Lung (tissue), 12 donors: ENCODE data around the gene PHEX. TPM values are rescaled to one million over a fixed set of nuclear protein-coding genes. Genes with fewer than 3 reads are reported as not detected.
A peak's percentile ranks its signal among the peaks of the same experiment; 100 is the strongest.

Experiments used
- ATAC-seq: fragments of 200-7000 bp; cut with Tn5 transposase; one replicate; pipeline ENCODE4 v1.9.1; 2020; ENCODE audit warnings: moderate number of reproducible peaks; ENCODE audit not compliant: insufficient read depth, low FRiP score
- DNase-seq, 3 donors: peaks; one replicate each; pipeline ENCODE4 v3.0.0-alpha.2; 2013 to 2017
- H3K27ac ChIP-seq, 2 donors: one replicate each; pipeline ENCODE4 v1.5.1; 2013; ENCODE audit warnings: mild to moderate bottlenecking in 2 of 2, moderate library complexity in 2 of 2, control low read depth in 1 of 2, inconsistent platforms in 1 of 2, low read depth in 1 of 2, low read length in 1 of 2
- H3K27me3 ChIP-seq, 3 donors: one replicate each; pipeline ENCODE4 v1.5.1; 2013; ENCODE audit warnings: low read length in 2 of 3; ENCODE audit not compliant: control insufficient read depth in 3 of 3, insufficient read depth in 3 of 3
- H3K36me3 ChIP-seq, 4 donors: one replicate each; pipeline ENCODE4 v1.5.1; 2013; ENCODE audit warnings: low read length in 4 of 4, mild to moderate bottlenecking in 1 of 4, moderate library complexity in 1 of 4; ENCODE audit not compliant: control insufficient read depth in 4 of 4, insufficient read depth in 4 of 4
- H3K4me1 ChIP-seq, 5 donors: one replicate each; pipeline ENCODE4 v1.5.1; 2013; ENCODE audit warnings: low read length in 5 of 5, mild to moderate bottlenecking in 2 of 5, moderate library complexity in 1 of 5; ENCODE audit not compliant: control insufficient read depth in 5 of 5, insufficient read depth in 5 of 5
- H3K4me3 ChIP-seq: one replicate; pipeline ENCODE4 v1.5.1; 2013; ENCODE audit warnings: mild to moderate bottlenecking, control low read depth, moderate library complexity
- H3K9ac ChIP-seq, 2 donors: one replicate each; pipeline ENCODE4 v1.5.1; 2013; ENCODE audit warnings: low read length in 2 of 2, control low read depth in 1 of 2; ENCODE audit not compliant: insufficient read depth in 1 of 2
- H3K9me3 ChIP-seq, 4 donors: one replicate each; pipeline ENCODE4 v1.5.1; 2013; ENCODE audit warnings: low read length in 3 of 4, mild to moderate bottlenecking in 1 of 4, moderate library complexity in 1 of 4; ENCODE audit not compliant: control insufficient read depth in 4 of 4, insufficient read depth in 3 of 4
- CTCF ChIP-seq: IDR thresholded peaks from 2 replicates; pipeline ENCODE4 v1.5.1; 2012; ENCODE audit warnings: mild to moderate bottlenecking; ENCODE audit errors: control extremely low read depth, extremely low read depth
- WGBS, 2 donors: extraction: QIAGEN DNeasy Blood & Tissue Kit; methylation state at CpG; one replicate each; pipeline ENCODE4 v1.1.7; 2013; 5-methylcytosine and 5-hydroxymethylcytosine counted together
- polyA plus RNA-seq, 2 donors: library from polyadenylated mRNA; stranded (reverse); fragments of 200-250 nt; gene quantifications; one replicate each; pipeline ENCODE4 v1.2.1, GENCODE V29; 2013
- total RNA-seq, 2 donors: library from RNA; depleted of rRNA in 1 of 2; stranded (reverse); fragments of >200 nt in 1 of 2; gene quantifications; one replicate each; pipeline ENCODE4 v1.2.1, GENCODE V29; 2014 to 2021
- donor health status: control.
- donor health status: control.
- donor health status: Bipolar disorder and iron deficiency.
- donor health status: healthy.
- donor health status: DM: yes; HTN: yes; CAD: no.

PHEX gene
- total and polyA plus RNA-seq, 4 donors = 0.59 to 15.4 (median 3.8) TPM

- Histone ChIP-seq H3K9me3 (peaks cover 0 to 3% (median 0%) of the 10 kb centered on the region in 4 donors), H3K36me3 (no peaks in the 10 kb centered on the region), H3K4me1 (peaks cover 0 to 7% (median 0%) of the 10 kb centered on the region in 5 donors), H3K27me3 (peaks cover 0 to 2% (median 0%) of the 10 kb centered on the region in 3 donors), H3K27ac (no peak overlapping the region), H3K9ac (no peak overlapping the region), H3K4me3 (no peak overlapping the region)
- WGBS, 2 donors = 62 to 72% methylated on average over 7 of the region's 7 CpGs
- DNase-seq = peak; percentile 19 to 88 (median 81)
- no peak for ATAC-seq
- no peak for TF ChIP-seq CTCF
Measured at GRCh38 chrX:22177950-22178515, 145.9 kb downstream of the PHEX start.

GRCh38 chrX:22184096-22184495 is 152.0 kb downstream of the PHEX start:
- H3K27ac ChIP-seq = no peak overlapping the region
- no peaks in the 10 kb centered on the region for H3K4me1 ChIP-seq
- H3K36me3 ChIP-seq = no peaks in the 10 kb centered on the region
- H3K9ac ChIP-seq = no peak overlapping the region
- H3K9me3 ChIP-seq = peaks cover 0 to 3% (median 0%) of the 10 kb centered on the region in 4 donors
- TF ChIP-seq CTCF = no peak
- no peak overlapping the region for H3K4me3 ChIP-seq
- DNase-seq = no peak
- no peak for ATAC-seq
- peaks cover 0 to 10% (median 0%) of the 10 kb centered on the region in 3 donors for H3K27me3 ChIP-seq
- 38 to 75% methylated on average over 2 of the region's 2 CpGs for WGBS, 2 donors

GRCh38 chrX:22186165-22186564 is 154.0 kb downstream of the PHEX start:
- ATAC-seq (no peak), DNase-seq (no peak)
- TF ChIP-seq CTCF = no peak
- WGBS, 2 donors = 91 to 100% methylated on average over 2 of the region's 2 CpGs
- Histone ChIP-seq H3K27me3 (peaks cover 0 to 10% (median 2%) of the 10 kb centered on the region in 3 donors), H3K9me3 (no peaks in the 10 kb centered on the region), H3K9ac (no peak overlapping the region), H3K36me3 (no peaks in the 10 kb centered on the region), H3K27ac (no peak overlapping the region), H3K4me1 (no peaks in the 10 kb centered on the region), H3K4me3 (no peak overlapping the region)
